HEK293 (cell line): Measurements from ENCODE around the gene SORCS3.

Source experiments
- CTCF ChIP-seq: fragments of 450-650 bp; formaldehyde crosslinking; IDR thresholded peaks from 2 replicates; pipeline ENCODE4 v1.5.1; 2016; ENCODE audit warnings: missing biosample characterization, missing genetic modification characterization
- REPIN1 ChIP-seq: fragments of 450-650 bp; formaldehyde crosslinking; IDR thresholded peaks from 2 replicates; pipeline ENCODE4 v1.5.1; 2017; ENCODE audit warnings: missing biosample characterization, missing genetic modification characterization, low read depth
- REST ChIP-seq: fragments of 450-650 bp; formaldehyde crosslinking; IDR thresholded peaks from 2 replicates; pipeline ENCODE4 v1.5.1; 2016; ENCODE audit warnings: missing biosample characterization, missing genetic modification characterization
- TSHZ1 ChIP-seq: fragments of 450-650 bp; formaldehyde crosslinking; IDR thresholded peaks from 2 replicates; pipeline ENCODE4 v1.5.1; 2016; ENCODE audit warnings: missing biosample characterization, missing genetic modification characterization, borderline replicate concordance
- ZNF146 ChIP-seq: fragments of 450-650 bp; formaldehyde crosslinking; IDR thresholded peaks from 2 replicates; pipeline ENCODE4 v1.5.1; 2016; ENCODE audit warnings: missing biosample characterization, missing genetic modification characterization
- ZNF274 ChIP-seq, 2 experiments: fragments of 200-500 bp in 1 of 2; fragments of 450-650 bp in 1 of 2; sonication (Bioruptor generic) in 1 of 2; formaldehyde crosslinking in 1 of 2; IDR thresholded peaks; 2 replicates each; pipeline versions ENCODE4 v1.5.1 to v1.6.1; 2014 to 2016; ENCODE audit warnings: borderline replicate concordance in 1 of 2, inconsistent platforms in 1 of 2, low read length in 1 of 2, missing biosample characterization in 1 of 2, missing genetic modification characterization in 1 of 2

GRCh38 chr10:104663563-104663962 is 22.5 kb downstream of the SORCS3 start:
- TF ChIP-seq CTCF (tag by site-specific recombination) = no peak
- no peak for TF ChIP-seq TSHZ1
- no peak for TF ChIP-seq REPIN1 (tag by site-specific recombination)
- no peak for TF ChIP-seq ZNF146 (tag by site-specific recombination)
- TF ChIP-seq REST (tag by site-specific recombination) = no peak
- no peak for TF ChIP-seq ZNF274 (IDR thresholded peaks at IDR 0.05; ENCODE audit: low read length)
- no peak for TF ChIP-seq ZNF274 (tag by site-specific recombination; IDR thresholded peaks at IDR 0.05; ENCODE audit: borderline replicate concordance)
